DND-41 (cell line): ENCODE data around the gene CHKB.
A peak's percentile ranks its signal among the peaks of the same experiment; 100 is the strongest.

Source experiments
- ATAC-seq: fragments of 200-7000 bp; cut with Tn5 transposase; 3 replicates; pipeline ENCODE4 v1.9.1; 2021; ENCODE audit warnings: low read depth; ENCODE audit not compliant: insufficient read depth
- DNase-seq: peaks from one replicate; pipeline ENCODE4 v3.0.0-alpha.2; 2020
- H2AFZ ChIP-seq: 2 replicates; pipeline ENCODE4 v1.6.0; 2012; ENCODE audit warnings: low read depth, low read length
- H3K27ac ChIP-seq: 2 replicates; pipeline ENCODE4 v1.5.1; 2012; ENCODE audit warnings: low read length, inconsistent platforms
- H3K27me3 ChIP-seq: fragments of 200-600 bp; sonication (generic); 2 replicates; pipeline ENCODE4 v1.6.0; 2012; ENCODE audit warnings: low read length, mild to moderate bottlenecking, inconsistent platforms; ENCODE audit not compliant: insufficient read depth, poor library complexity
- H3K36me3 ChIP-seq: 2 replicates; pipeline ENCODE4 v1.5.1; 2012; ENCODE audit warnings: low read length, inconsistent platforms; ENCODE audit not compliant: insufficient read depth
- H3K4me1 ChIP-seq: 2 replicates; pipeline ENCODE4 v1.5.1; 2012; ENCODE audit warnings: mild to moderate bottlenecking, low read length; ENCODE audit not compliant: insufficient read depth
- H3K4me2 ChIP-seq: 2 replicates; pipeline ENCODE4 v1.6.0; 2012; ENCODE audit warnings: mild to moderate bottlenecking, moderate library complexity, low read length, inconsistent platforms; ENCODE audit not compliant: insufficient read depth
- H3K4me3 ChIP-seq, 2 experiments: fragments of 200-600 bp in 1 of 2; shearing (Covaris generic) in 1 of 2; 2 replicates each; pipeline ENCODE4 v1.5.1; 2012 to 2016; ENCODE audit warnings: inconsistent platforms in 2 of 2, low read length in 2 of 2, mild to moderate bottlenecking in 2 of 2, low read depth in 1 of 2, moderate library complexity in 1 of 2
- H3K79me2 ChIP-seq: 2 replicates; pipeline ENCODE4 v1.6.0; 2012; ENCODE audit warnings: low read length, inconsistent platforms; ENCODE audit not compliant: insufficient read depth
- H3K9ac ChIP-seq: 2 replicates; pipeline ENCODE4 v1.6.0; 2012; ENCODE audit warnings: low read depth, mild to moderate bottlenecking, inconsistent platforms, low read length, moderate library complexity
- H3K9me3 ChIP-seq: 2 replicates; pipeline ENCODE4 v1.5.1; 2012; ENCODE audit warnings: low read length, moderate library complexity, mild to moderate bottlenecking, inconsistent platforms; ENCODE audit not compliant: insufficient read depth, severe bottlenecking
- H4K20me1 ChIP-seq: 2 replicates; pipeline ENCODE4 v1.6.0; 2012; ENCODE audit warnings: low read length; ENCODE audit not compliant: insufficient read depth
- CTCF ChIP-seq: IDR thresholded peaks from 2 replicates; pipeline ENCODE4 v1.5.1; 2012; ENCODE audit warnings: borderline replicate concordance, low read length, moderate library complexity, mild to moderate bottlenecking; ENCODE audit not compliant: poor library complexity, severe bottlenecking; ENCODE audit errors: extremely low read depth
- EZH2 ChIP-seq: IDR thresholded peaks from 3 replicates; pipeline ENCODE4 v1.6.1; 2012; ENCODE audit warnings: borderline replicate concordance, low read depth, mild to moderate bottlenecking, moderate library complexity, low read length, inconsistent platforms; ENCODE audit not compliant: severe bottlenecking

The CHKB gene

GRCh38 chr22:50600538-50600937 lies 17.9 kb upstream of the CHKB start, which contains the start of gene MAPK8IP2:
Gene MAPK8IP2, plus strand, starts transcription at chr22:50600793. Its CDS starts 26 bp downstream, at chr22:50600819.
- no peaks in the 10 kb centered on the region for H3K9me3 ChIP-seq
- TF ChIP-seq EZH2, result no peak
- no peak for TF ChIP-seq CTCF
- H3K4me1 ChIP-seq, result no peaks in the 10 kb centered on the region
- no peaks in the 10 kb centered on the region for H3K36me3 ChIP-seq
- no peaks in the 10 kb centered on the region for H3K79me2 ChIP-seq
- H3K27me3 ChIP-seq, result no peaks in the 10 kb centered on the region
- H3K4me3 ChIP-seq, result no peak within 1 kb of the TSS
- ATAC-seq, result no peak
- no peak within 1 kb of the TSS for H3K4me2 ChIP-seq
- H4K20me1 ChIP-seq, result no peaks in the 10 kb centered on the region; the same call in 1 of the 2 replicates
- no peak within 1 kb of the TSS for H3K9ac ChIP-seq
- DNase-seq, result no peak
- no peak within 1 kb of the TSS for H2AFZ ChIP-seq
- H3K27ac ChIP-seq, result no peak within 1 kb of the TSS

GRCh38 chr22:50599816-50600455 lies 17.3 kb upstream of the CHKB start:
- peak; percentile 45 for DNase-seq
- H3K27ac ChIP-seq, result no peak overlapping the region

GRCh38 chr22:50597097-50597496 lies 14.4 kb upstream of the CHKB start:
- Histone ChIP-seq H3K4me3 (no peak overlapping the region), H3K27ac (no peak overlapping the region), H3K4me1 (no peaks in the 10 kb centered on the region), H3K36me3 (no peaks in the 10 kb centered on the region), H3K27me3 (no peaks in the 10 kb centered on the region), H3K79me2 (no peaks in the 10 kb centered on the region), H4K20me1 (no peaks in the 10 kb centered on the region; the same call in 1 of the 2 replicates), H2AFZ (no peak overlapping the region), H3K9me3 (no peaks in the 10 kb centered on the region), H3K4me2 (no peak overlapping the region), H3K9ac (no peak overlapping the region)
- DNase-seq (no peak), ATAC-seq (no peak)
- no peak for TF ChIP-seq CTCF
- TF ChIP-seq EZH2, result no peak

More at GRCh38 chr22:50599816-50600455, 17.3 kb upstream of the CHKB start:
- Histone ChIP-seq H3K36me3 (no peaks in the 10 kb centered on the region), H2AFZ (no peak overlapping the region), H3K9me3 (no peaks in the 10 kb centered on the region), H3K9ac (no peak overlapping the region), H3K4me1 (no peaks in the 10 kb centered on the region), H3K4me2 (no peak overlapping the region), H3K4me3 (no peak overlapping the region), H4K20me1 (no peaks in the 10 kb centered on the region; the same call in 1 of the 2 replicates), H3K79me2 (no peaks in the 10 kb centered on the region), H3K27me3 (no peaks in the 10 kb centered on the region)
- TF ChIP-seq CTCF, result no peak
- TF ChIP-seq EZH2, result no peak
- ATAC-seq, result peak; percentile 64

- Histone ChIP-seq H2AFZ (no peak overlapping the region), H3K4me1 (no peaks in the 10 kb centered on the region), H3K27me3 (no peaks in the 10 kb centered on the region), H3K4me2 (no peak overlapping the region), H3K9ac (no peak overlapping the region), H4K20me1 (no peaks in the 10 kb centered on the region), H3K4me3 (no peak overlapping the region), H3K79me2 (no peaks in the 10 kb centered on the region), H3K36me3 (no peaks in the 10 kb centered on the region), H3K9me3 (no peaks in the 10 kb centered on the region), H3K27ac (no peak overlapping the region)
- no peak for ATAC-seq
- TF ChIP-seq EZH2 (no peak), CTCF (no peak)
- DNase-seq, result no peak
Measured at GRCh38 chr22:50595189-50595588, 12.5 kb upstream of the CHKB start.
